GM12872 (cell line): ENCODE data around the gene KDM4D.

ENCODE experiments used
- CTCF ChIP-seq: IDR thresholded peaks from 3 replicates; pipeline ENCODE4 v1.5.1; 2011; ENCODE audit warnings: low read depth, mild to moderate bottlenecking, low read length, moderate library complexity; ENCODE audit not compliant: insufficient read depth

The KDM4D gene

GRCh38 chr11:94939346-94939745 is 34.2 kb upstream of the KDM4D start:
- TF ChIP-seq CTCF, result no peak

DNA sequence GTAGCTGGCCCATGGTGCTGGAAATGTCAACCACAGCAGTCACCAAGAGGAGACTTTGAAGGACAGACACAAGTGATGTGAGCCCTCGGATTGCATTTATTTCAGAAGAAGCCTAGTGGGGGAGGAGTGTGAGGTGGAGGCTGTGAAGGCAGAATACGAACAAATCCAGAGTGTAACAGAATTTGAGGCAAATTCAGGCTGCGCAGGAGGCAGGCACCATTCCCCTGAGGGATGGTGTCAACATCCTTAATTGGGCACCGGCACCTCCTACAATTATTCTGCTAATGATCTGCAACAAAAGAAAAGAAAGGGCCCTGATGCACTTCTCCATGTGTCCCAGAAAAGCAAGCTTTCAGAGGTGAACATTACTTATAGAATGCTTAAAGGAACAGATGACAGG is 32.4 kb upstream of the KDM4D start:
- TF ChIP-seq CTCF, result no peak

GRCh38 chr11:94946812-94947211 is 26.7 kb upstream of the KDM4D start:
- no peak for TF ChIP-seq CTCF

GRCh38 chr11:94948070-94948617 is 25.4 kb upstream of the KDM4D start:
- no peak for TF ChIP-seq CTCF

DNA sequence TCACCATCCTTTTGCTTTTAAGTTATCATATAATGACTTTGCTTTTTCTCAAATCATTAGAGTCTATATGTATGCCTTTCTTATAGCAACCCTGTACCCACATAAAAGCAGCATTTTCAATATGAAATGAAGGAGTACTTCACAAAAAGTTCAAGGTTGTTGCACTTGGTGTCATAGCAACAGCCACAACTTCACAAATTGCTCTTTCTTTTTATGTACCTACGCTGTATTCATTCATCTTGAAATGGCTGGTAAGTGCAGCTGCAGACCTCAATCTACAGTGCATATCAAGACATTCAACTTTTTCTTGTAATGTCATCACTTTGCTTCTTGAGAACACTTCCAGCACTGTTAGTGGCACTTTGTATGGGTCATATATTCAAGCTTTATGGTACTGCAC is 18.8 kb upstream of the KDM4D start:
- no peak for TF ChIP-seq CTCF

GRCh38 chr11:94956963-94957362 is 16.5 kb upstream of the KDM4D start:
- TF ChIP-seq CTCF, result no peak

DNA sequence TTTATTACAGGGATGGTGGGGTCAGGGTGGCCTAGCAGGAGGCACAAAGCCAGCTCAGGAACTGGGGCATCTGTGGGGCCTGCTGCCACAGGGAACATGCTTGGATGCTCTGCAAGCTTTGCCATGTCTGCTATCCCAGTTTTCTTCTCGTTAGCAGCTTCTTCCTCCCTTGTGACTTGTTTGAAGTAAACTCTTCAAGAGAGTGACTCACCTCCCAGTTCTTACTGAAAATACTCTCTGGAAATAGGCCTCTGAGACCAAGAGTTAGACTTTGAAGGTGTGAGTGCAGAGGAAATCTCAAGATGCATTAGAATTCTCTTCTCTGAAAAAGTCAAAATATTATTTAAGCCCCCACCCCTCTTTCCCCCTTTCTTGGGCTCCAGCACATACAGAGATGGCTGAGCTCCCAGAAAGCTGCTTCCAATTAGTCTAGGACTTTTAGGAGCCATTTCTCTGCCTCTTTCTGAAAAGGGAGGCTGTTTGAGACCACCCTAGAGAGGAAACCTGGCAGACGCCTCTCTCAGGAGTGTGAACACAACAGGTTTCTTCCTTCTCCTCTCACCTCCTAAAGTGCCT is 15.3 kb upstream of the KDM4D start:
- TF ChIP-seq CTCF, result no peak

DNA sequence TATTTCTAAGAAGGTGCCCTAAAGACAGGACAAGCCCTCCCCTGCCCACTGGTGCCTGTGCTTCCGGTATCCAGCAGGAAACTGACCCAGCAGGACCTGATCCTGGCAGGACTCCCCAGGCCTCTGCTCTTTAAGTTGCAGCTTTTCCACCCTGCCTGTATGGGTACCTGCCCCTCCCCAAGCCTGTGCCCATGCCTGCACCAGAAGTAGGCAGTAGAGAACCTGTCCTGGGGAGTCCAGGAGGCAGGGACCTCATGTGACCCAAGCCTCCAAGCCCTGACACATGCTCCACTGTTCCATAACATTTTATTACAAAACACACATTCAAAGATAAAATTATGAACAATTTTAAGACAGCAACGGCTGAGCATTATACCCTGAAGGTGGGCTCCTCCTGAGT is 14.3 kb upstream of the KDM4D start:
- TF ChIP-seq CTCF, result no peak
